SK-N-SH treated with all-trans-retinoic acid at 6 μM for 48 hours (cell line): ENCODE results near the gene POC1A.

Experiments
- ARNTL ChIP-seq: fragments of 450-650 bp; formaldehyde crosslinking; IDR thresholded peaks from 2 replicates; pipeline ENCODE4 v1.5.0; 2020; ENCODE audit warnings: low read depth, mild to moderate bottlenecking, moderate library complexity, borderline replicate concordance
- CSRNP3 ChIP-seq: fragments of 250-450 bp; sonication (Bioruptor Pico); IDR thresholded peaks from 2 replicates; pipeline ENCODE4 v1.5.1; 2021; ENCODE audit warnings: mild to moderate bottlenecking, moderate library complexity
- ISL1 ChIP-seq: fragments of 250-450 bp; sonication (Bioruptor Pico); IDR thresholded peaks from 2 replicates; pipeline ENCODE4 v2.1.2; 2022; ENCODE audit warnings: mild to moderate bottlenecking, moderate library complexity
- RARB ChIP-seq: fragments of 250-450 bp; sonication (Bioruptor Pico); IDR thresholded peaks from 2 replicates; pipeline ENCODE4 v1.8.0; 2021; ENCODE audit warnings: mild to moderate bottlenecking, moderate library complexity
- SNAI2 ChIP-seq: fragments of 250-450 bp; sonication (Bioruptor Pico); IDR thresholded peaks from 2 replicates; pipeline ENCODE4 v1.5.0; 2020; ENCODE audit warnings: mild to moderate bottlenecking, moderate library complexity
- TSHZ2 ChIP-seq: fragments of 250-450 bp; sonication (Bioruptor Pico); IDR thresholded peaks from 2 replicates; pipeline ENCODE4 v1.5.0; 2020; ENCODE audit warnings: mild to moderate bottlenecking, moderate library complexity

- TF ChIP-seq RARB (CRISPR knock-in tag) (no peak), ISL1 (CRISPR knock-in tag) (no peak), SNAI2 (CRISPR knock-in tag) (no peak), ARNTL (CRISPR knock-in tag) (no peak), CSRNP3 (CRISPR knock-in tag) (no peak), TSHZ2 (CRISPR knock-in tag) (no peak)
Observed at GRCh38 chr3:52134761-52135160, 19.5 kb downstream of the POC1A start.
